Nephron (organoid): ENCODE measurements around the gene ZNF324.

Experiments used
- H3K27ac Mint-ChIP-seq, 3 experiments: 2 replicates each; pipeline ENCODE4 v1.8.0; 2020; ENCODE audit warnings: mixed read lengths in 3 of 3, mild to moderate bottlenecking in 2 of 3, moderate library complexity in 1 of 3
- H3K27me3 Mint-ChIP-seq: 2 replicates; pipeline ENCODE4 v1.8.0; 2021; ENCODE audit warnings: low read depth, mild to moderate bottlenecking, moderate library complexity, mixed read lengths
- H3K36me3 Mint-ChIP-seq: 2 replicates; pipeline ENCODE4 v1.8.0; 2020; ENCODE audit warnings: low read depth, mixed read lengths
- H3K4me1 Mint-ChIP-seq: 2 replicates; pipeline ENCODE4 v1.8.0; 2020; ENCODE audit warnings: mixed read lengths
- H3K4me3 Mint-ChIP-seq, 3 experiments: 2 replicates each; pipeline ENCODE4 v1.8.0; 2020; ENCODE audit warnings: mild to moderate bottlenecking in 3 of 3, mixed read lengths in 3 of 3, moderate library complexity in 2 of 3
- H3K9me3 Mint-ChIP-seq: 2 replicates; pipeline ENCODE4 v1.8.0; 2020; ENCODE audit warnings: mixed read lengths
- TF ChIP-seq, protein P1 (sequence below), 3 experiments: fragments of 200-600 bp; sonication (generic); IDR thresholded peaks; one replicate each; pipeline ENCODE4 v1.5.0; 2021; ENCODE audit warnings: antibody characterized with exemption in 3 of 3; ENCODE audit not compliant: unreplicated experiment in 3 of 3

The ZNF324 gene

GRCh38 chr19:58466760-58467589 lies at the start of gene ZNF324:
Gene ZNF324 (plus strand): TSS chr19:58467080. CDS start chr19:58469186, 2,106 bp downstream.
- H3K27ac Mint-ChIP-seq, result peak within 1 kb of the TSS in 2 of 3 experiments; percentile 35 to 51
- H3K27me3 Mint-ChIP-seq, result peaks cover 3% of the 10 kb centered on the region
- TF ChIP-seq, protein P1, sequence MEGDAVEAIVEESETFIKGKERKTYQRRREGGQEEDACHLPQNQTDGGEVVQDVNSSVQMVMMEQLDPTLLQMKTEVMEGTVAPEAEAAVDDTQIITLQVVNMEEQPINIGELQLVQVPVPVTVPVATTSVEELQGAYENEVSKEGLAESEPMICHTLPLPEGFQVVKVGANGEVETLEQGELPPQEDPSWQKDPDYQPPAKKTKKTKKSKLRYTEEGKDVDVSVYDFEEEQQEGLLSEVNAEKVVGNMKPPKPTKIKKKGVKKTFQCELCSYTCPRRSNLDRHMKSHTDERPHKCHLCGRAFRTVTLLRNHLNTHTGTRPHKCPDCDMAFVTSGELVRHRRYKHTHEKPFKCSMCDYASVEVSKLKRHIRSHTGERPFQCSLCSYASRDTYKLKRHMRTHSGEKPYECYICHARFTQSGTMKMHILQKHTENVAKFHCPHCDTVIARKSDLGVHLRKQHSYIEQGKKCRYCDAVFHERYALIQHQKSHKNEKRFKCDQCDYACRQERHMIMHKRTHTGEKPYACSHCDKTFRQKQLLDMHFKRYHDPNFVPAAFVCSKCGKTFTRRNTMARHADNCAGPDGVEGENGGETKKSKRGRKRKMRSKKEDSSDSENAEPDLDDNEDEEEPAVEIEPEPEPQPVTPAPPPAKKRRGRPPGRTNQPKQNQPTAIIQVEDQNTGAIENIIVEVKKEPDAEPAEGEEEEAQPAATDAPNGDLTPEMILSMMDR (IDR thresholded peaks at IDR 0.05; ENCODE audit: unreplicated experiment in 3 of 3), result no peak
- H3K36me3 Mint-ChIP-seq, result peaks cover 4% of the 10 kb centered on the region
- peaks cover 12% of the 10 kb centered on the region for H3K4me1 Mint-ChIP-seq
- H3K9me3 Mint-ChIP-seq, result no peaks in the 10 kb centered on the region
- H3K4me3 Mint-ChIP-seq, result peak within 1 kb of the TSS; percentile 87 to 89 (median 89)

DNA sequence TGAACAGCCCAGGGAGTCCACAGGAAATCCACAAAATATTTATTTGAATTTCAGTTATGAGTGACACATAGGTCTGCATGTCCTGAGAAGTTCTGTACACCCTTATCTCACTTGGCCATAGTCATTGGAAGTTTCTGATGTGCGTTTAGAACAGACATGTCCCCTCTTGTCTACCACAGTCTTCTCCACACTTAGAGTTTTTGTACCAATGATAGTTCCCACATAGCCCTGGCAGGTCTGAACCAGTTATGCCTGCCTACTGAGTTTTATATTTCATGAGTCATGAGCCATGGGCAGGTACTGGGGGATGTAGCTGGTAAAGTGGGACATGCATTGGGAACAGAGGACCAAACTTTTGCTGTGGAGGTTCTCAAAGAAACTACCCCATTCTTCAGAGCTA lies 38.3 kb upstream of the ZNF324 start:
- Mint-ChIP-seq H3K27me3 (no peaks in the 10 kb centered on the region), H3K36me3 (peaks cover 89% of the 10 kb centered on the region)

GRCh38 chr19:58429745-58430144 lies 37.1 kb upstream of the ZNF324 start:
- Mint-ChIP-seq H3K36me3 (peaks cover 90% of the 10 kb centered on the region), H3K4me3 (no peak overlapping the region), H3K27ac (no peak overlapping the region), H3K27me3 (no peaks in the 10 kb centered on the region), H3K4me1 (no peaks in the 10 kb centered on the region), H3K9me3 (peaks cover 78% of the 10 kb centered on the region)
- TF ChIP-seq, protein P1 (IDR thresholded peaks at IDR 0.05; ENCODE audit: unreplicated experiment in 3 of 3), result no peak

More for the DNA sequence above, 38.3 kb upstream of the ZNF324 start:
- TF ChIP-seq, protein P1 (IDR thresholded peaks at IDR 0.05; ENCODE audit: unreplicated experiment in 3 of 3), result no peak
- no peak overlapping the region for H3K4me3 Mint-ChIP-seq
- peaks cover 74% of the 10 kb centered on the region for H3K9me3 Mint-ChIP-seq
- H3K4me1 Mint-ChIP-seq, result no peaks in the 10 kb centered on the region
- no peak overlapping the region for H3K27ac Mint-ChIP-seq

GRCh38 chr19:58434217-58434616 lies 32.7 kb upstream of the ZNF324 start:
- Mint-ChIP-seq H3K27ac (no peak overlapping the region), H3K4me3 (no peak overlapping the region), H3K36me3 (peaks cover 98% of the 10 kb centered on the region), H3K4me1 (no peaks in the 10 kb centered on the region), H3K9me3 (peaks cover 88% of the 10 kb centered on the region), H3K27me3 (peaks cover 3% of the 10 kb centered on the region)
- TF ChIP-seq, protein P1 (IDR thresholded peaks at IDR 0.05; ENCODE audit: unreplicated experiment in 3 of 3), result no peak

DNA sequence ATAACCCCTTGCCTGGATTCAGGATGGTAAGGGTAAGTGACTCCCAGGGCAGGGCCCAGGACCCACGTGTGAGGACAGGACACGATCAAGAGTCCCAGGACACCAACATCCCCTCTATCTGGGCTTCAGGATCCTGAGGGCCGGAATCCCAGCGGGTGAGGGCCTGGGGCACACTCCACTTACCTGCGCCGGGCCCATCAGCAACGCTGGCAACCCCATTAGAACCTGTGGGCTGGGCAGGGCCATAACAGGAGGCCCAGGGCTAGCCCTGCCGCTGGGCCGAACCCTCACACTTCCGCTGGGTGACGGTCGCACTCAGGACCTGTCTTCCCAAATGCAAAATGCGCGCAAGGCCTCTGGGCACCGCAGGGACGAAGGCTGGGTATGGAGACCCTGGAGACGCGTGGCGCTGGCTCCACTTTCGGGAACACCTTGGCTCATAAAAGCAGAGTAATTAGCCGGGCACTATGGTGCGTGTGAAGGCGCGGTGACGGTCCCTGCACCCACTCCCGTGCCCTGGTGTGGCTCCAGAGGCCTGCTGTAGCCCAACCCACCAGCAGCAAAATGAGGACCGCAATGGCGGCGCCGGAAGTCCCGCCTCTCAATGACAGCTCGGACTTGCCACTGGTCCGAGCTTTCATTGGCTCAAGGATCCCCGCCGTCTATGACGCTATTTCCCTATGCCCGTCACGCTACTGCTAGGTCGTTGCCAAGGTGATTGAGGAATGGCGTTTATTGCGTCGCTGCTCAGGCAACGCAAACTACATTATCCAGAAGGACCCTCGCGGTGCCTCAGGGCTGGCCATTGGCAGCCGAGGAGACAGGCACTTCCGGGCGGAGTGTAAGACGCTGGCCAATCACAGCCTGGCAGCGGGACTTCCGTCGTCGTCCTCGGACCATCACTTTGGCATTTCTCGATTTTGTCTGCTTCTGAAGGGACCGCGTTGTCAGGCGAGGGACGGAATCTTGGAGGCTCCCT lies 27.0 kb upstream of the ZNF324 start, which contains the start of gene ZNF132:
ZNF132 (minus strand) TSS at position 578 of the 979 bp plus-strand sequence; CDS start at position 246, 332 bp downstream.
- Mint-ChIP-seq H3K4me3 (peak within 1 kb of the TSS; percentile 89 to 92 (median 90)), H3K27ac (peak within 1 kb of the TSS; percentile 68 to 83 (median 75)), H3K36me3 (peaks cover 54% of the 10 kb centered on the region), H3K27me3 (peaks cover 31% of the 10 kb centered on the region), H3K4me1 (peaks cover 6% of the 10 kb centered on the region), H3K9me3 (peaks cover 66% of the 10 kb centered on the region)
- TF ChIP-seq, protein P1 (IDR thresholded peaks at IDR 0.05; ENCODE audit: unreplicated experiment in 3 of 3), result no peak
